T-helper 2 cell treated with Interferon-gamma antibody and Interleukin-4, amounts not matched to agents 5 μg/mL and 100 μg/mL, for 36 hours (primary cell): ENCODE results near the gene LCOR.

Experiments used
- DNase-seq: peaks from one replicate; pipeline ENCODE4 v3.0.0; 2021; ENCODE audit warnings: low spot score
- H3K27ac Mint-ChIP-seq: one replicate; pipeline ENCODE4 v1.8.0; 2021; ENCODE audit warnings: mild to moderate bottlenecking, mixed read lengths
- H3K27me3 Mint-ChIP-seq: one replicate; pipeline ENCODE4 v1.8.0; 2021; ENCODE audit warnings: low read depth, mixed read lengths
- H3K36me3 Mint-ChIP-seq: one replicate; pipeline ENCODE4 v1.8.0; 2021; ENCODE audit warnings: low read depth, mixed read lengths
- H3K4me1 Mint-ChIP-seq: one replicate; pipeline ENCODE4 v1.8.0; 2021; ENCODE audit warnings: low read depth, mixed read lengths
- H3K4me3 Mint-ChIP-seq: one replicate; pipeline ENCODE4 v1.8.0; 2022; ENCODE audit warnings: mild to moderate bottlenecking, moderate library complexity, mixed read lengths
- H3K9me3 Mint-ChIP-seq: one replicate; pipeline ENCODE4 v1.8.0; 2021; ENCODE audit warnings: mixed read lengths

LCOR gene

DNA sequence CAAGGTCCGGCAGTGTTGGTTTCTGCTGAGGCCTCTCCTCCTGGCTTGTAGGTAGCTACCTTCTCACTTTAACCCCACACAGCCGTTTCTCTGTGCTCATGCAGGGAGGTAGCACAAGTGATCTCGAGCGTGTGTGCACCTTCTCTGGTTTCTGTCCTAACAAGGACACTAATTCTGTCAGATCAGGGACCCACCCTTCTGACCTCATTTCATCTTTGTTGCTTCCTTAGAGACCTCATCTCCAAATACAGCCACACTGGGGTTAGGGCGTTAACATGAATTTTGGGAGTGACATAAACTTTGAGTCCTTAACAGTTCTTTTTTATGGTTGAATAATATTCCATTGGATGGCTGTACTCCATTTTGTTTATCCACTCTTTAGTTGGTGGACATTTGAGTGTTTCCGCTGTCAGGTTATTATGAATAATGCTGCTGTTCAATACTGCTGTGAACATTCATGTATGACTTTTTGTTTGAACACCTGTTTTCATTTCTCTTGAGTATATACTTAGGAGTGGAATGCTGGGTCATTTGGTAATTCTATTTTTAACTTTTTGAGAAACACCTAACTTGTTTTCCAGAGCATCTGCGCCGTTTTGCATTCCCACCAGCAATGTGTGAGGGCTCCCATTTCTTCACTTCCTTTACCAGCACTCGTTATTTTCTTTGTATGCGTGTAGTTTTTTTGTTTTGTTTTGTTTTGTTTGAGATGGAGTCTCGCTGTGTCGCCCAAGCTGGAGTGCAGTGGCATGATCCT lies 57.5 kb downstream of the LCOR start:
- H3K9me3 Mint-ChIP-seq = peaks cover 29% of the 10 kb centered on the region
- no peak for DNase-seq
- H3K27ac Mint-ChIP-seq = no peak overlapping the region
- H3K4me3 Mint-ChIP-seq = no peak overlapping the region
- peaks cover 48% of the 10 kb centered on the region for H3K36me3 Mint-ChIP-seq
- peaks cover 12% of the 10 kb centered on the region for H3K4me1 Mint-ChIP-seq
- no peaks in the 10 kb centered on the region for H3K27me3 Mint-ChIP-seq

DNA sequence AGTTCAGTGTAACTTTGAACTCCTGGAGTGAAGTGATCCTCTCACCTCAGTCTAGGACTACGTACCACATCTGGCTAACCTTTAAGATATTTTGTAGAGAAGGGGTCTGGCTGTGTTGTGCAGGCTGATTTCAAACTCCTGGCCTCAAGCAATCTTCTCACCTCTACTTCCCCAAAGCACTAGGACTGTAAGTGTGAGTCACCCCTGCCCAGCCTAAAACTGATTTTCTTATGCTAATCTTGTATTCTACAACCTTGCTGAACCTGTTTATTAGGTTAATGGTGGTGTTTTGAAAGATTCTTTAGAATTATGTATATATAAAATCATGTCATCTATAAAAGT lies 58.0 kb downstream of the LCOR start:
- no peak overlapping the region for H3K27ac Mint-ChIP-seq
- peaks cover 46% of the 10 kb centered on the region for H3K36me3 Mint-ChIP-seq
- H3K4me1 Mint-ChIP-seq = peaks cover 15% of the 10 kb centered on the region
- H3K9me3 Mint-ChIP-seq = peaks cover 29% of the 10 kb centered on the region
- H3K4me3 Mint-ChIP-seq = no peak overlapping the region
- no peaks in the 10 kb centered on the region for H3K27me3 Mint-ChIP-seq
- DNase-seq = no peak

DNA sequence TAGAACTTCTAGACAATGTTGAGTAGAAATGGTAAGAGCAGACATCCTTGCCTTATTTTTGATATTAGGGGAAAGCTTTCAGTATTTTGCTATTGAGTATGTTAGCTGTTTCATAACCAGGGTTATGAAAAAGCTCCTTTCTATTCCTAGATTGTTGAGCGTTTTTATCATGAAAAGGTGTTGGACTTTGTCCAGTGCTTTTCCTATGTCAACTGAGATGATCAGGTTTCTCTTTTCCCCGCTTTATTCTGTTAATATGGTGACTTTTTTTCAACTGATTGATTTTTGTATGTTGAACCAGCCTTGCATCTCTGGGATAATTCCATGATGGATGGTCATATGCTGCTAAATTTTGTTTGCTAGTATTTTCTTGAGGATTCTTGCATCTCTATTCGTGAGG lies 58.5 kb downstream of the LCOR start:
- peaks cover 17% of the 10 kb centered on the region for H3K4me1 Mint-ChIP-seq
- no peak overlapping the region for H3K4me3 Mint-ChIP-seq
- peaks cover 29% of the 10 kb centered on the region for H3K9me3 Mint-ChIP-seq
- peaks cover 48% of the 10 kb centered on the region for H3K36me3 Mint-ChIP-seq
- no peaks in the 10 kb centered on the region for H3K27me3 Mint-ChIP-seq
- no peak overlapping the region for H3K27ac Mint-ChIP-seq
- DNase-seq = no peak

DNA sequence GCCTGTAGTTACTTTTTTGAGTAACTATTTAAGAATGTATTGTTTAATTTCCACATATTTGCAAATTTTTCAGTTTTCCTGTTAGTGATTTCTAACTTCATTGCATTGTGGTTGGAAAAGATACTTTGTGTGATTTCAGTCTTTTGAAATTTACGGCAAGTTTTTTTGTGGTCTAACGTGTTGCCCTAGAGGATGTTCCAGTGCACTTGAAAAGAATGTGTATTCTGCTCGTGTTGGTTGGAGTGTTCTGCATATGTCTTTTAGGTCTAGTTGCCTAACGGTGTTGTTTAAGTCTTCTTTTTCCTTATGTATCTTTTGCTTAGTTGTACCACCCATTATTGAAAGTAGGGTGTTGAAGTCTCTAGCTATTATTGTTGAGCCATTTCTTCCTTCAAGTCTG lies 59.7 kb downstream of the LCOR start:
- no peak for DNase-seq
- Mint-ChIP-seq H3K4me1 (peaks cover 22% of the 10 kb centered on the region), H3K4me3 (no peak overlapping the region), H3K36me3 (peaks cover 43% of the 10 kb centered on the region), H3K27me3 (no peaks in the 10 kb centered on the region), H3K27ac (no peak overlapping the region), H3K9me3 (peaks cover 29% of the 10 kb centered on the region)

DNA sequence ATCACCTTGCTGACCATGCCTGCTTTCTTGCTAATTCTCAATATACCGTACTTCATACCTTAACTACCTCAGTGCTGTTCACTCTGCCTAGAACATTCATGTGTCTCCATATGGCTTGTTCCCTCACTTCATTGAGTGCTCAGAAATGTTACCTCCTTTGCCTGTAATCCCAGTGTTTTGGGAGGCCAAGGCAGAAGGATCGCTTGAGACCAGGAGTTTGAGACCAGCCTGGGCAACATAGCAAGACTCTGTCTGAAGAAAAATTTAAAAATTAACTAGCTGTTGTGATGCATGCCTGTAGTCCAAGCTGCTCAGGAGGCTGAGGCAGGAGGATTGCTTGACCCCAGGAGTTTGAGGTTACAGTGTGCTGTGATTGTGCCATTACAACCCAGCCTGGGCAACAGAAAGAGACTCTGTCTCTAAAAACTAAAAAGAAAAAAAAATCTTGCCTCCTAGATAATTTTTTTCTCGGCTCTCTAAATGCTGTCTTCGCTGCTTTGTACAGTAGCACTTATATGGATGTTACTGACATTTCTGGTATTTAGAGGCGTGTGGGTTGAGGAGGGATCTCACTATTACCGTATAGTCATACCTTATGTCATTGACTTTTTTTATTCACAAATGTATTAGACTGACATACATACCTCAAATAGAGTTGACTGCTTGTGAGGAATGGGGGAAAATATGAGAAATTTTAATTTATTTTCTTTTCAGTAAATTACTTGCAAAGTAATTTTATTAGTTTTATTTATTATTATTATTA lies 63.7 kb downstream of the LCOR start:
- Mint-ChIP-seq H3K27me3 (no peaks in the 10 kb centered on the region), H3K4me1 (peaks cover 26% of the 10 kb centered on the region), H3K9me3 (peaks cover 16% of the 10 kb centered on the region), H3K36me3 (peaks cover 19% of the 10 kb centered on the region), H3K4me3 (no peak overlapping the region), H3K27ac (no peak overlapping the region)
- no peak for DNase-seq

DNA sequence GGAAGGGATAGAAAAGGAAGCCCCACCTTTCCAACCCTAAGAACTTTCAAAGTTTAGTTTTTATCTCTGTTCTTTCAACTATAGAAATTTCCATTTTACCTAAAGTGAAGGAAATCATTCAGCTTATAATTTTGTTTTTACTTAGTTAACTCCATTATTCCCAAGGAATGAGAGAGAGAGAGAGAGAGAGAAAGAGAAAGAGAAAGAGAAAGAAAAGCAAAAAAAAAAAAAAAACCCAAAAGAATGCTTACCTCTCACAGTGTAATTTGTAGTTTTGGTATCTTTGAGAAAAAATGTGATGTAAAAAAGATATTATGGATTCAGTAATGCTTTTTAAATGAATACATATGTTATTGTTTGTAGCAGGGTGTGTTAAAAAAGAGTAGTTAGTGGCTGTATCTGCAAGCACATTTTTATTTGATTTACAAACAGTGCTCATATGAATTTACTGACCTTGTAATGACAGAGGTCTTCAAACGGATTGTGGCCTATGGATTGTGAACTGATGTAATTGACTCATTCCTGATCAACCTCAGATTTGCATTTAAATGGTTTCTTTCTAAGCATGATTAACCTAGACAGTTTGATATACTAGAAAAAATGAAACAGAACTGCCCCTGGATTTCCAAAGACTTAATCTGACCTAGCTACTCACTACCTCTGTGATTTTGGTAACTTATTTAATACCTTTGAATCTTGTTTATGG lies 64.9 kb downstream of the LCOR start:
- no peak overlapping the region for H3K27ac Mint-ChIP-seq
- H3K9me3 Mint-ChIP-seq = peaks cover 8% of the 10 kb centered on the region
- H3K4me1 Mint-ChIP-seq = peaks cover 18% of the 10 kb centered on the region
- no peaks in the 10 kb centered on the region for H3K27me3 Mint-ChIP-seq
- peaks cover 14% of the 10 kb centered on the region for H3K36me3 Mint-ChIP-seq
- no peak overlapping the region for H3K4me3 Mint-ChIP-seq
- no peak for DNase-seq

DNA sequence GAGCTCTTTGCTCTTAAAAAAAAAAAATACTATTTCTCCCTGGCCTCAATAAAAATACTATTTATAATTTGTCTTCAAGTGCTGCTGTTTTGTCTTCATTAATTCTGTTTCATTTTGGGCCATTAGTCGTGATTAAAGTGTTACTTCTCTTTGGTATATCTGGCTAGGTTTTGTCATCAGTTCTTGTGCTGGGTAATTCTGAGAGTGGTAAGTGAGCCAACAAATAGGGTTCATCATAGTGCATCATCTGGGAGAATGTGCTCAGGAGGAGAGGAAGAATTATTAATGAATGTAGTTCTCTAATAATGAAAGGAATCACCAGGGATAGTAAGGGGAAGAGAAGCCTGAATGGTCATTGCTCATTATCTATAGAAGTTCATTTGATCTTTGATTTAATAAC lies 70.0 kb downstream of the LCOR start:
- H3K27ac Mint-ChIP-seq = no peak overlapping the region
- no peak for DNase-seq
- H3K27me3 Mint-ChIP-seq = no peaks in the 10 kb centered on the region
- H3K4me3 Mint-ChIP-seq = no peak overlapping the region
- H3K9me3 Mint-ChIP-seq = no peaks in the 10 kb centered on the region
- peaks cover 13% of the 10 kb centered on the region for H3K4me1 Mint-ChIP-seq
- H3K36me3 Mint-ChIP-seq = peaks cover 4% of the 10 kb centered on the region

DNA sequence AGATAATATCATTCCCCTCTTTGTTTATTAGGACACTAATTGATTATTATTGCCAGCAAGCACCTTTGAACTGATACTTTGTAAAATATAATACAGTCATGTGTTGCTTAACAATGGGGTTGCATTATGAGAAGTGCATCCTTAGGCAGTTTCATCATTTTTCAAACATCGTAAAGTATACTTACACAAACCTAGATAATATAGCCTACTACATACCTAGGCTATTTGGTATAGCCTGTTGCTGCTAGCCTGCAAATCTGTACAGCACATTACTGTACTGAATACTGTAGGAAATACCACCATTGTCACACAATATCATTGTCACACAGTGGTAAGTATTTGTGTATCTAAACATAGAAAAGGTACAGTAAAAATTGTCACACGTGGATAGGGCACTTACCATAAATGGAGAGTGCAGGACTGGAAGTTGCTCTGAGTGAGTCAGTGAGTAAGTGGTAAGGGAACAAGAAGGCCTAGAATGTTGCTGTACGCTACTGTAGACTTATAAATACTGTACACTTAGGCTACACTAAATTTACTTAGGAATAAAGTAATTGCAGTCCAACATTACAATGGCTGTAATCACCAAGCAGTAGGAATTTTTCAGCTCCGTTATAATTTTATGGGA lies 70.7 kb downstream of the LCOR start:
- Mint-ChIP-seq H3K36me3 (peaks cover 4% of the 10 kb centered on the region), H3K4me1 (peaks cover 8% of the 10 kb centered on the region), H3K9me3 (no peaks in the 10 kb centered on the region), H3K4me3 (no peak overlapping the region), H3K27me3 (no peaks in the 10 kb centered on the region), H3K27ac (no peak overlapping the region)
- no peak for DNase-seq

DNA sequence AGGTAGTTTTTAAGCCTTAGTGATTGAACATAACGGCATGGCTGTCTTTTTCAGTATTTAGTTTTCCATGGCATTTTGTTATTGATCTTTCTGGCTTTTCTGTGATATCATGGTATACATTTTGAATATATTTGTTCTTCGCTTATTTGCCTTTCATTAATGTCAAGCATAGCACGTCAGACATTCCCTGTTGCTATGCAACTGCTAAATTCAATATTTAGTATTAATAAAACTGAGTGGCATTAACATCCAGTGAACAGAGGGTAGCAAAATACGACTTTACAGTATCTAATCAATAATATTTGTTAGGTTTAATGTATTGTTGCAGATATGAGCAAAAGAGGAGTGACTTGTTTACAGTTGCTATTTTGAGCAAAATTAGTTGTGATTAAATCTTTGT lies 72.5 kb downstream of the LCOR start:
- H3K27ac Mint-ChIP-seq = no peak overlapping the region
- H3K27me3 Mint-ChIP-seq = no peaks in the 10 kb centered on the region
- H3K4me1 Mint-ChIP-seq = peaks cover 6% of the 10 kb centered on the region
- no peak overlapping the region for H3K4me3 Mint-ChIP-seq
- no peak for DNase-seq
- no peaks in the 10 kb centered on the region for H3K9me3 Mint-ChIP-seq
- H3K36me3 Mint-ChIP-seq = peaks cover 8% of the 10 kb centered on the region

DNA sequence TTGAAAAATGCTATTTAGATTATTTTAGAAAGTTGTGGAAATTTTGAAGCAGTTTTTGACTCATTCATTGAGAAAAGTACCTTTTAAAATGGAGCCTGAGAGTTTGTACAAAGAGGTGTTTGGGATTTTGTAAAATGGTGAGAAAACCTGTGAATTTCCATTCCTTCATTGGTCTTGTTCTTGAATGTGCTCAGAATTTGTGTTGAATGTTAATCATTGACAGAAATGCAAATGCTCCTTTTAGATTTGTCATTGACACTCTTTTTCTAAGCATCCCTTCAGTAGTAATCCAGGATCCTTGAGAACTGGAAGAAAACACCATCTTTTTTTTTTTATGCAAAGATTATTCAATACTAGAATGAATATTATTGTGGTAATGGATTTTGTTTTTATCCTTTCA lies 74.8 kb downstream of the LCOR start:
- H3K27ac Mint-ChIP-seq = no peak overlapping the region
- no peaks in the 10 kb centered on the region for H3K9me3 Mint-ChIP-seq
- H3K4me3 Mint-ChIP-seq = no peak overlapping the region
- peaks cover 10% of the 10 kb centered on the region for H3K4me1 Mint-ChIP-seq
- peaks cover 10% of the 10 kb centered on the region for H3K36me3 Mint-ChIP-seq
- DNase-seq = no peak
- H3K27me3 Mint-ChIP-seq = no peaks in the 10 kb centered on the region

DNA sequence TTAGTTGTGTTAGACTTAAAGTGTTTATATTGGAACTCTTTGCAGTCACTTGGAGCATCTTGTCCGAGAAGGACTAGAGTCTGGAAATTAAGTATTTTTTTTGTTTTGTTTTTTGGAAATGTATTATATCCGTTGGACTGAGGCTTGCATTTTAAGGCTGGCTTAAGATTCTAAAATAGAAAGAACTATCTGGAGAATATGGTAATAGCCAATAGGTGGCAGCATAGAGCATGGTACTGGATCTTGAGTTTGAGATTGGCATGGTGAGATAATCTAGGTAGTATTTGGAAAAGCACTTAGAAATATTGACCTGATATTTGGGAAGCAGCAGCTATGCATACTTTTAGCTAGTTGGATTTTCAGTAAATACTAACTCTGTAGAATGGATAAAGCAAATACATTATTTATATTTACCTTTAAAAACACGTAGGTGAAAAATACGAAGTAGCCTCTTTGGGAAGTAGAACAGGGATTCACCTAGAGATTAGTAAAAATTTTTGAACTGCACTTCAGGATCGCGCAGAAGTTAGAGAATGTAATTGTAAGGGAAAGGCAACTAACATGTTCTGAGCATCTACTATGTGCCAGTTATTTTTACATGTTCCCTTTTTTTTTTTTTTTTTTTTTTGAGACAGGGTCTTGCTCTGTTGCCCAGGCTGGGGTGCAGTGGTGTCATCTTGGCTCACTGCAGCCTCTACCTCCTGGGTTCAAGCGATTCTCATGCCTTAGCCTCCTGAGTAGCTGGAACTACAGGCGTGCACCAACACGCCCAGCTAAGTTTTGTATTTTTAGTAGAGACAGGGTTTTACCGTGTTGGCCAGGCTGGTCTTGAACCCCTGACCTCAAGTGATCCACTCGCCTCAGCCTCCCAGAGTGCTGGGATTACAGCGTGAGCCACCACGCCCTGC lies 78.6 kb downstream of the LCOR start:
- H3K4me3 Mint-ChIP-seq = no peak overlapping the region
- H3K27ac Mint-ChIP-seq = no peak overlapping the region
- H3K27me3 Mint-ChIP-seq = no peaks in the 10 kb centered on the region
- H3K4me1 Mint-ChIP-seq = peaks cover 9% of the 10 kb centered on the region
- H3K9me3 Mint-ChIP-seq = no peaks in the 10 kb centered on the region
- H3K36me3 Mint-ChIP-seq = peaks cover 15% of the 10 kb centered on the region
- DNase-seq = no peak

DNA sequence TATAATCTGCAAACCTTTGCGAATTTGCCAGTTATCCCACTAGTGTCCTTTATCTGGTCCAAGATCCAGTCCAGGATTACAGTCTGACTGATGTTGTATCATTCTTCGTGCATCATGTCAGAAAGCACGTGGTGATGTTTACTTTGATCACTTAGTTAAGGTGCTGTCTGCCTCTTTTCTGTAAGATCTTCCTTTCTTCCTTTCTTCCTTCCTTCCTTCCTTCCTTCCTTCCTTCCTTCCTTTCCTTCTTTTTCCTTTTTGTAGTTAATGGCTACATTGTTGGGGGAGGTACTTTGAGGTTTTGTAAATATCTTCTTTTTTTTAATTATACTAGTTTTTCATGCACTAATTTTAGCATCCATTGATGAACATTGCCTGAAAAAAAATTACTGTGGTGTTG lies 80.3 kb downstream of the LCOR start:
- Mint-ChIP-seq H3K27ac (no peak overlapping the region), H3K4me3 (no peak overlapping the region), H3K9me3 (no peaks in the 10 kb centered on the region), H3K36me3 (peaks cover 15% of the 10 kb centered on the region), H3K27me3 (no peaks in the 10 kb centered on the region), H3K4me1 (peaks cover 10% of the 10 kb centered on the region)
- no peak for DNase-seq

DNA sequence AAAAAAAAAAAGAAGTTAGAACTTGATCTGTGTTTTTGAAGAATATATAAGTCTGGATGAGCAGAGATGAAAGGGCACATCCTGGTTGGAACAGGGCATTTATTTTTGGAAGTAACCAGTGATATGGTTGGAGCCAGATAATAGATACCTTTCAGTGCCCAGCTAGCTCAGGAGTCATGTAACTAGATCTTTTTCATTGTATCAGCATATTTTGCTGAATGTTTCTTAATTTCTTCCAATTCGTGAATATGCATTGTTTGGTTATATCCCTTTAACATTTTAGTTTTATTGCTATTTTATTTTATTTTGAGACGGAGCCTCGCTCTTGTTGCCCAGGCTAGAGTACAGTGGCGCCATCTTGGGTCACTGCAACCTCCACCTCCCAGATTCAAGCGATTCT lies 81.8 kb downstream of the LCOR start:
- Mint-ChIP-seq H3K36me3 (peaks cover 14% of the 10 kb centered on the region), H3K4me3 (no peak overlapping the region), H3K4me1 (peaks cover 12% of the 10 kb centered on the region), H3K27me3 (no peaks in the 10 kb centered on the region), H3K9me3 (no peaks in the 10 kb centered on the region), H3K27ac (no peak overlapping the region)
- no peak for DNase-seq
